Activated T-cell treated with anti-CD3 and anti-CD28 coated beads for 24 hours (primary cell): ENCODE data around the gene CIAO3.

Source experiments
- DNase-seq: peaks from one replicate; pipeline ENCODE4 v3.0.0-alpha.2; 2020; ENCODE audit warnings: low read depth

Gene CIAO3

GRCh38 chr16:734981-735881 is 5.6 kb downstream of the CIAO3 start:
- DNase-seq, result no peak

GRCh38 chr16:734208-734980 is 6.4 kb downstream of the CIAO3 start:
- no peak for DNase-seq

- no peak for DNase-seq
These were observed 7.2 kb downstream of the CIAO3 start for GRCh38 chr16:733382-734207.

GRCh38 chr16:732936-733335 is 7.9 kb downstream of the CIAO3 start:
- DNase-seq, result no peak

- no peak for DNase-seq
These were observed 8.5 kb downstream of the CIAO3 start for GRCh38 chr16:732332-732731.

- no peak for DNase-seq
These were observed 9.9 kb downstream of the CIAO3 start for GRCh38 chr16:730666-731509.

GRCh38 chr16:729768-730665 is 10.8 kb downstream of the CIAO3 start:
- DNase-seq, result no peak

- no peak for DNase-seq
These were observed 11.7 kb downstream of the CIAO3 start for GRCh38 chr16:728890-729744.

GRCh38 chr16:728131-728889 is 12.5 kb downstream of the CIAO3 start:
- DNase-seq, result peak; percentile 49

GRCh38 chr16:727291-727977 is 13.4 kb downstream of the CIAO3 start:
- DNase-seq, result no peak

GRCh38 chr16:726438-727290 is 14.1 kb downstream of the CIAO3 start, which contains the start of the genes CCDC78 and HAGHL:
Gene CCDC78 (minus strand): TSS chr16:726443. CDS start chr16:726367, 76 bp downstream.
Gene HAGHL (plus strand): TSS chr16:727106. CDS start chr16:727510, 404 bp downstream.
- peak; percentile 52 for DNase-seq

GRCh38 chr16:726188-726437 is 14.7 kb downstream of the CIAO3 start:
- DNase-seq, result no peak

GRCh38 chr16:725463-726187 is 15.2 kb downstream of the CIAO3 start:
- DNase-seq, result no peak

GRCh38 chr16:725041-725376 is 15.8 kb downstream of the CIAO3 start:
- DNase-seq, result no peak

- DNase-seq, result no peak
These were observed 16.4 kb downstream of the CIAO3 start for GRCh38 chr16:724188-725040.

- DNase-seq, result no peak
These were observed 17.1 kb downstream of the CIAO3 start for GRCh38 chr16:723695-724094.
